GM13976 (cell line): ENCODE measurements around the gene TMEM132D.

ENCODE experiments used
- DNase-seq: peaks from one replicate; pipeline ENCODE4 v3.0.0; 2012; ENCODE audit warnings: low spot score
- CTCF ChIP-seq: IDR thresholded peaks from 2 replicates; pipeline ENCODE4 v1.5.1; 2012; ENCODE audit warnings: borderline replicate concordance, mild to moderate bottlenecking; ENCODE audit not compliant: insufficient read depth; ENCODE audit errors: extremely low read depth, missing control alignments, control extremely low read depth
- in situ Hi-C: fragments of 300-500 bp; cut with MboI; formaldehyde crosslinking; loops from one replicate; pipeline ENCODE4 v1.12.0; 2022; ENCODE audit warnings: low sequenced_read_pairs, mixed read lengths, inconsistent platforms; ENCODE audit not compliant: unreplicated experiment

Gene TMEM132D

GRCh38 chr12:129873111-129873832, 30.6 kb downstream of the TMEM132D start:
- no peak for TF ChIP-seq CTCF
- in situ Hi-C loops = no loop called here
- no peak for DNase-seq

DNA sequence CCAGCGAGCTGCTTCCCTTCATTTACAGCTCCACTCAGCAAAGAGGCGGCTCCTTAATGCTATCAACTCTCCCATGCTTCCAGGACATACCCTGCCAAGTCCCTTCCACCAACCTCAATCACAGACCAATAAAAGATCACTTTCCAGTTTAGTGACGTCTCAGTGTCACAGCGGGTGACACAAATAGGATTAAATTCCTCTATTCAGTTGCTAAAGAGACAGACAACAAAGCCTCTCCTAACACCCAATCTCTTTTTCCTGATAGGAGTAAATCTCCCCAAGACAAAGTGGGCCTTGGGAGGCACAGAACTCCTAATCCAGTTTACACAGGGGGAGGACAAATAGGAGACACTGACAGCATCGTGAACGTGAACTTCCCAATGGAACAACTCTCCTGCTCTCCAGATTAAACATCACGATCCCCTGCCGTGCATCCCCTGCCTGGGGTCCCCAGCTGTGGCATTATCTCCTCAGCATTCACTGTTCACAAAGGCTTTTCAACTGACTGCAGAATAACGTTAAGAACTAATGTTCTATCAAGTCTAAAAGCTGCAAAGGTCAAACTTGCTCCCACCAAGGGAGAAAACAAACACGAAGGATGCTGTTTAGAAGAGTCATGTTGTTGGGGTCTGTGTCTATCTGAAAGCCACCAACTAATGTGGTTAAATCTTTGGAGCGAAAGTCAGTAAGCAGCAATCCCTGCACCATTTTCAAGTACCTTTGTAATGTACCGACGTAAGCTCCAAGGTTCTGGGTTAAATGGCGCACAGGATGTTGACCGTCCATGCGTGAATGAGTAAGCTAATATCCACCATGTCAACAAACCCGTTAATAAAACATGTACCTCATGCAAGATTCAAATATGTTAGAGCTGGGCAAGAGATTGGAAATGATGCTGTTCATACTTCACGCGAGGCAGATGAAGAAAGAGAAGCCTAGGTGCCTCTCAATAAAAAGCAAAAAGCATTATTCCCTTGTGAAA, 31.5 kb downstream of the TMEM132D start:
- DNase-seq = no peak
- no peak for TF ChIP-seq CTCF
- in situ Hi-C loops = no loop called here

DNA sequence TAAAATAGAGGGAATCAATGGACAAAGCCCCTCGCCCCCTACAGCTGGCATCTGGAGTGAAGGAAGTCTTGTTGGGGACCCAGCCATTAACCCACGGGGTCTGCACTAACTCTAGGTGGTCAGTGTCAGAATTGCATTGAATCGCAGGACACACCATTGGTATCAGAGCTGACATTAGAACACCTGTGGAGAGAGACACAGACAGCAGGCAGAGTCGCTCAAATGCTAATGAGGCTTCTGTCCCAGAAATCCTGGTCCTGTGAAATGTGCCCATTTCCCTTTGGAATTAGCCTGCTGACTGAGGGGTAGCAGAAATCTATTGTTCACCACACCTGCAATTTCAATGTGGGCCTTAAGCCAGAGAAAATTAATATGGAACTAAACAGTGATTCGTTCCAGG, 33.0 kb downstream of the TMEM132D start:
- TF ChIP-seq CTCF = no peak
- in situ Hi-C loops = no loop called here
- DNase-seq = no peak

DNA sequence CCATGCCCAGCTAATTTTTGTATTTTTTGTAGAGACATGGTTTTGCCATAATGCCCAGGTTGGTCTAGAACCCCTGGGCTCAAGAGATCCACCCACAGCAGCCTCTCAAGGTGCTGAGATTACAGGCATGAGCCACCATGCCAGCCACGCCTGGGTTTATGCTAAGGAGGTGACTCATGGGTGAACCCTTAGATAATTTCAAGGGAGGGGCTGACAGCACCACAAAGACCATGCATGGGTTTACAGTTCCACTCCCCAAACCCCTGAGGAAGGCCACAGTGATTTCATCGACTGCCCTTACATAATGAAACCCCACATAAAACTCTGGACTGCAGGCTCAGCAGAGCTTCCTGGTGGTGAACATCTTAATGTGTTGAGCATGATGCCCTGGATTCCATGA, 33.7 kb downstream of the TMEM132D start:
- no peak for TF ChIP-seq CTCF
- DNase-seq = no peak
- in situ Hi-C loops = no loop called here

DNA sequence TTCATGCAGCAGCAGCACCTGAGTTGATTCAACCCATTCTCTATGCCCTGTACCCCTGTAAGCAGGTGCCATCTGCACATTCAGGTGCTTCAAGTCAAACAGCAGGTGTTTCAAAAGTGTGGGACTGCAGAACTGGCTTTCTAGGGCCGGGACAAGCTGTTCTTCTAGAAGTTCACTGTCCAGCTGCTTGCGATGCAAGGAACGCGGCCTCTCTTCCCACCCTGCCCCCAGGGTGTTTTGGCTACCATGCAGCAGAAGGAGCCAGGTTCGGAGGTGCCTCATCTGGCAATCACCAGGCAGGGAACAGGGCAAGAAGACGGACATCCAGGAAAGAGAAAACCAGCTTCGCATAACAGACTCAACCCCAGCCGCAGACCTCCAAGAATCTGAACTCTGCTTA, 35.2 kb downstream of the TMEM132D start:
- in situ Hi-C loops = no loop called here
- no peak for TF ChIP-seq CTCF
- no peak for DNase-seq

DNA sequence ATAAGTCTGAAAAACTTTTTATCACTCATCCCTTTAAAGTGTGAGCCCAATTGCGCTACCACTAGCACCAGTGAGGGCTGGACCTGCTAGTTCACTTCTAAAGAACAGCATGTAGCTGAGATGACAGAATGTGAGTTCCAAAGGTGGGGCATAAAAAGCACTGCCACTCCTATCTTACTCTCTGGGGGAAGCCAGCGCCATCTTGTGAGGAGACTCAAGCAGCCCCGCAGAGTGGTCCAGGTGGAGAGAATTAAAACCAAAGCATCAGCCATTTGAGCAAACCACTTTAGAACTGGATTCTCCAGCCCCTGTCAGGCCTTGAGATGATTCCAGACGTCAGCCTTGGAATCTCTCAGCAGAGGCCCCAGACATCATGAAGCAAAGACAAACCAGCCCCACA, 39.9 kb downstream of the TMEM132D start:
- DNase-seq = no peak
- TF ChIP-seq CTCF = no peak
- in situ Hi-C loops = no loop called here
